Ramos (cell line): ENCODE measurements around the gene S100A14.

Source experiments
- in situ Hi-C: fragments of 300-500 bp; cut with MboI; formaldehyde crosslinking; loops from one replicate; pipeline ENCODE4 v1.14.3; 2022; ENCODE audit warnings: low sequenced_read_pairs; ENCODE audit not compliant: unreplicated experiment

S100A14 gene

DNA sequence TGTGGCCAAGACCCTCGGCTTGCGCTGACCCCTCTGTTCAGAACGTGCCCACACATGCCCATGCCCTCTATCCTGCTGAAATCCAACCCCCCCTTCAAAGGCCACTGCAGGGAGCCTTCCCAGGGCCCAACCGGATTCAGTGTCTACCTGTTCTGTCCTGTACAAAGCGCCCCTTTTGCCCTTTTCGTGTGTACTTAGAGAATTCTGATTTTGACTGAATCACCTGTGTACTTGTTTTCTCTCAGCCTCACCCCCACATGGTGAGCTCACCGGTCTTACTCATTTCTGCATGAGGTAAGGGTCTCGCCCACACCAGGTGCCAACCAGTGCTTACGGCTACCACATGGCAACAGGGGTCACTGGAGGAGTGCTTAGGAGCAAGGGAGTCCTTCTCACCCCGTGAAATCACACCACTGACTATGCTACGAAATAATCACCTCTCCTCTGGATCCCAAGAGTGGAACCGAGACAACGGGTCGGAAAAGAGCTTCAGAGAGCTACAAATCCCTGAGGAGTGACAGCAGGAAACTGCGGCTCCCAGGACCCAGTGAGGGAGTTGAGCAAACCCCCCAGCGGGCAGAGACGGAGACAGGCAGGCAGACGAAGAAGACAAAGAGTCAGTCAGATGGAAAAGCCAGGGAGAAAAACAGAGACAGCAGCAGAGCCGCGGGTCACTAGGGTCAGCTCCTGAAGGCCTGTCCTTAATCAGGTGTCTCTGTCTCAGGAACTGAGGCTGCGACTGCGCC, 48.3 kb downstream of the S100A14 start:
- in situ Hi-C loops, result no loop called here

DNA sequence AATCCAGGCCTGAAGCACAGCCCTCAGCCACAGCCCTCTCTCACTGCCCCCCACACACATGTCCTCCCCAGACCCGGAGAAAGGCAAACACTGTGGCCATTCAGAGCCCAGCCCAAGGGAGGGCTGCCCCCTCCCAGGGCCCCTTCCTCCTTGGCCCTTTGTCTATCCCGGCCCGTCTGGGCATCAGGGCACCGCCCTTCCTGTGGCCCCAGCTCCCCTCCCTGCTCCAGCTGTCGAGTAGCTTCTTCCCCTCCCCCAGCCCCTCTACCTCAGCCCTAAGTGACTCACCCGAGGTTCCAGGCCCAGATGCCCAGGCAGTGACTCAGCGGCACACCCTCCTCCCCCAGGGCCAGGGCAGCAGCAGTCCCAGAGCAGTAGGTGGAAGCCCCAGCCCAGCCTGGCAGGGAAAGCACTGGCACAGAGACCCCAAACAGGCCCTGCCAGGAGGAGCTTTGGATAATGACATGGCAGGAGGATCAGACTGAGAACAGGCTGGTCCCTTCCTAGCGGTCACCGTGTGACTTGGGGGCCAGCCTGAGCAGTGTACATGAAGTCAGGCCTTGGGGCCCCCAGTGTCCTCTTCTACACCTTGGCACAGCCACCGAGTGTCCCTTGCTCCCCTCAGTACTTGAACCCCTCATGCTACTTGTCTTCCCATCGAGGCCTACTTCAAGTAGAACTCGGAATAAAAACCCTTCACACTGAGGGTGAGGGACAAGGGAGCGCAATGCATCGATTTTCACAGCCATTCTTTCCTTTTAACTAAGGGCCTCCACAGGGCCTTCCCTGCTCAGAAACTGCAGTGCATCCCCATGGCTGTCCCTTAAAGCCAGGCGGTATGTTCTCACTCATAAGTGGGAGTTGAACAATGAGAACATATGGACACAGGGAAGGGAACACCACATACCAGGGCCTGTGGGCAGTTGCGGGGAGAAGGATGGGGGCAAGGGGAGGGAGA, 49.4 kb downstream of the S100A14 start:
- in situ Hi-C loops, result no loop called here

DNA sequence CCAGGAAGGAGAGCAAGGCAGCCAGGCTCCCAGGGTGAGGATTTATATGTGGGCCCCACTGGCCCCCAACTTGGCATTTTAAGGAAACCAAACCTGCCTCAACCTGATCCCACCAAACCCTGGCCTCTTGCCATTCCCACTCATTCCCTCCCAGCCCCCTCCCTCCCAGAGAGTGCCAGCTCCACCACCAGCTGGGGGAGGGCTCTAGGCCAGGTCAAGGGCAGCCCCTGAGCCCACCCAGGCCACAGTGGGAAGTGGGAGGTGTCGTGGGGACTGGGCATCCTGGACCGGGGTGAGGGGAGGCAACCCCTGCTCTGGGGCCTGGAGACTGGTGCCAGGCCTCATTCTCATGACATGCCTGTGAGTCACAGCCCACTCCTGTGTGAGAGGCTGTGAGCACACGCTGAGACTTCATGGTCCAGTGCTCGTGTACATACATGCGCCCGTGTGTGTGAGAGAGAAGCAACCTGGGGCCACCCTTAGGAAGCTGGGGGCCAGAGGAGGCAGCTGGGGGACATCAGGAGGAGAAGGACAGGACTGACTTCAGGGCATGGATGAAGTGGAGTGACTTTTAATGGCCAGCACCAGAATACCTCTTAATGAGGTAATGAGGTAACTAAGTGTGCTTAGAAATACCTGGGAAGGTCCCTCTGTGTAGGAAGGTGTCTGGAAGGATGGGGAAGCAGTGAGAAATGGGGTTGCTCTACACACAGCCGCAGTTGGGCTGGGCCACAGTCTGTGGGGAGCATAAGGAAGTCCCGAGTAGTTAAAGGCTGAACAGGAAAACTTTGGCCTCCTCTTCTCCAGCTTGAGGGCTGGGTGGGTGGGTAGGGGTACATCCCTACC, 50.4 kb downstream of the S100A14 start, which contains the start of gene S100A2:
Gene S100A2, minus strand, starts transcription at position 316 of the 846 bp plus-strand sequence. CDS start 1,967 bp downstream, outside the sequence.
- in situ Hi-C loops, result no loop called here
